ENCODE results near the gene ZNF117.
"Not testable (repeated sequence)": the region's sequence is repeated elsewhere in the genome, so short reads cannot be mapped to it uniquely, and the experiment has no call there.

ZNF117 gene

DNA sequence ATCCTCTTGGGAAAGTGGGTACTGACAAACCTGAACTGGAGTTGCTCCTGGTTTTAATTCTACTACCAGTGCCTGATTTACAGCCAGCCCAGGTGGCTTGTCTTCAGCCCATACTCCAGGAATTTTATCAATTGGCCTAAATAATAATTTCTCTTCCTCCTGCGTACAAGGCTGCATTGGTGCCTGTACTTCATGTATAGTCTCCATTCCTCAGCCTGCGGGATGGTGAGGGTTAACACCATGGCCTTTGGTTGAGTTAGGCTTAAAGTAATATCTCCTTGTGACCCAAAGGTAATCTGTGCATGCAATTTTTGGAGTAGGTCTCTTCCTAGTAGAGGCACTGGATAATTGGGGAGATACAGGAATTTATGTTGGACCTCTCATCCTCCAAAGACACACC, 5.5 kb upstream of the ZNF117 start:
- DNase-seq (ENCODE audit: low read depth): no peak

DNA sequence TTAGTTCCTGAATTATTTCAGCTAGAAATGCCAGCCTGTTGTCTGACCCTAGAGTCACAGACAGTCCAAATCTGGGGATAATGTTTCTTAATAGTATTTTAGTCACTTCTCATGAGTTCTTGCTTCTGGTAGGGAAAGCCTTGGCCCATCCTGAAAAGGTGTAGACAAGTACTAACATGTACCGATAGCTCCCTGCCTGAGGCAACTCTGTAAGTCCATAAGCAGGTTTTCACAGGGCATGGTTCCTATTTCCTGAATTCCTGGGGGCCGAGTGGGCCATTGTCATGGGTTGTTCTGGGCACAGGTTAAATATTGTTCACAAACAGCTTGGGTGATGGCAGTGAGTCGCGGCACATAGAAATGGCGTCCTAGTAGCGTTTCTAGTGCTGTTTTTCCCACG, 3.1 kb upstream of the ZNF117 start:
- no peak for DNase-seq (ENCODE audit: low read depth)

DNA sequence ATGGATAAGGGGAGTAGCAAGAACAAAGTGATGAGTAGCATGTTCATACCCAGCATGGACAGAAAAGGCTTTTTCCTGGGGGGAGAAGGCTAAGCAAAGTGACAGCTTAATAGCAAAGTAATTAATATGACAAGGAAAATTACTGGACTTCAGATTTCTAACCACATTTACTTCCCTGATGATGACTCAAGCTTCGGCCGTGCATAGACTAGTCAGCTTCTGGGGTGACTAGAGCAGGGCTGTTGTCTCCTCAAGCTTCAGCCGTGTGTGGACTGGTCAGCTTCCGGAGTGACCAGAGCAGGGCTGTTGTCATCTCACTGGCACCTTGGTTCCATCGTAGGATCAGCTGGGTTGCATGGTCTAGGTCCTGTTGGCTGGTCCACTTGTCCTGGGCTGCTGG, 2.1 kb upstream of the ZNF117 start:
- DNase-seq (ENCODE audit: low read depth): no peak

DNA sequence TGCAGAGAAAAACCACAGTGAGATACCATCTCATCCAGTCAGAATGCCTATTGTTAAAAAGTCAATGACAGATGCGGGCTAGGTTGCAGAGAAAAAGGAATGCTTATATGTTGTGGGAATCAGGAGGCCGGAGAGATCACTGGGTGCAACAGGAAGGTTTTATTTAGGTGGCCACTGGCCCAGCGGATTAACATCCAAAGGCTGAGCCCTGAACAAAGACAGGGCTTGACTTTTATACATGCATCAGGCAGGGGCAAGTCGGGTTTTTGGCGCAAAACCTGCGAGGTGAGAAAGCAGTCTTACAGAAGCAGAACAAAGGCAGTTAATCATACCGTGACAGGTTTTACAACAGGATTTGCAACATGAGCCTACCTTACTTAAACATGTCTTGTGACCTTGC, 620 bp downstream of the ZNF117 start:
- DNase-seq (ENCODE audit: low read depth): no peak

DNA sequence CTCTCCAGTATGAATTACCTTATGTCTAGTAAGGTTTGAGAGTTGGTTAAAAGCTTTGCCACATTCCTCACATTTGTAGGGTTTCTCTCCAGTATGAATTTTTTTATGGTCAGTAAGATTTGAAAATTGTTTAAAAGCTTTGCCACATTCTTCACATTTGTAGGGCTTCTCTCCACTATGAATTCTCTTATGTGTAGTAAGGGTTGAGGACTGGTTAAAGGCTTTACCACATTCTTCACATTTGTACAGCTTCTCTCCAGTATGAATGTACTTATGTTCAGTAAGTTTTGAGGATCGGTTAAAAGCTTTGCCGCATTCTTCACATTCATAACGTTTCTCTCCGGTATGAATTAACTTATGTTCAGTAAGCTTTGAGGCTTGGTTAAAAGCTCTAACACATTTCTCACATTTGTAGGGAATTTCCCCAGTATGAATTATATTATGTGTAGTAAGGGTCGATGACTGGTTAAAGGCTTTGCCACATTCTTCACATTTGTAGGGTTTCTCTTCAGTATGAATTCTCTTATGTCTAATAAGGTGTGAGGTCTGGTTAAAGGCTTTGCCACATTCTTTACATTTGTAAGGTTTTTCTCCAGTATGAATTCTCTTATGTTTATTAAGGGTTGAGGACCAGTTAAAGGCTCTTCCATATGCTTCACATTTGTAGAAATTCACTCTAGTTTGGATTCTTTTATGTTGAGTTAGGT, 12.2 kb downstream of the ZNF117 start:
- no peak for DNase-seq (ENCODE audit: low read depth)

DNA sequence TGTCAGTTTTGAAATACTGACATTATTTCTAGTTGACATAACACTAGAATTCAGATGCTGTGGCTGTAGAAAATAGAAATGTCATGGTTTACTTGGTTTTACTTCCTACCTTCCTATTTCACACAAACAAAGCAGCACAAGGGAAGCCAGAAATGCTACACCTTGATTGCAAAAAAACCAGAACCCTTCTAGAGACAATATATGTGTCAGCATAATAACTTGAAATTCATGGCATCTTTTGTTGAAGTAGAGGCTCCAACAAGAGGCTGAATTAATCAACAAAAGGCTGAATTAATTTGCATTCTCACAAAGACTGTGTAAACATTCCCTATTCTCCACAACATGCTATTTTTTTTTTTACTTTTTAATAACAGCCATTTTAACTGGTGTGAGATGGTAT, 25.2 kb downstream of the ZNF117 start:
- no peak for DNase-seq (ENCODE audit: low read depth)

DNA sequence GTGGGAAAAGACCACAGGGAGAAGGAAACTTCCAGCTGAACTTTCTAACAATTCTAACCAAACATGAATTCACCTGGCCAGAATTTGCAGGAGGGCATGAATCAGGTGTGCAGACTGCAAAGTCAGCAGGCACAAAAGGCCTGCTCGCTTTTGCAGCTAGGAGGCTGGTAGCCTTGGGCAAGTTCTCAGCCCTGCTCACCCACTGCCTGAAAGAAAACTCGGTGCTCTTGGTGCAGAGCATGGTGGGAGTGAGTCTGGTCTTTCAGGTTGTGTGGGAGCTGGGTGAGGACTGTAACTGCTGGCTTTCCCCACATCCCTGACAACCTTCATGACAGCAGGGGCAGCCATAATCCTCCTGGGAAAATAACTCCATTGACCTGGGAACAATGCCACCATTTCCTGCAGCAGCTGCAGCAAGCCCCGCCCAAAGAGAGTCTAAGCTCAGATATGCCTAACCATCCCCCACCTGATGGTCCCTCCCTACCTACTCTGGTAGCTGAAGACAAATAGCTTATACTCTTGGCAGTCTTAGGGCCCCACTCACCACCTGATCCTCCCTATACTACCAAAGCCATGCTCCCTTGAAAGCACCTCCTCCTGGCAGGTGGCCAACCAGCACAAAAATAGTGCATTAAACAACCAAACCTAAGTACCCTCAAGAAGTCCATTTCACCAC, 31.6 kb downstream of the ZNF117 start:
- DNase-seq (ENCODE audit: low read depth): no peak

DNA sequence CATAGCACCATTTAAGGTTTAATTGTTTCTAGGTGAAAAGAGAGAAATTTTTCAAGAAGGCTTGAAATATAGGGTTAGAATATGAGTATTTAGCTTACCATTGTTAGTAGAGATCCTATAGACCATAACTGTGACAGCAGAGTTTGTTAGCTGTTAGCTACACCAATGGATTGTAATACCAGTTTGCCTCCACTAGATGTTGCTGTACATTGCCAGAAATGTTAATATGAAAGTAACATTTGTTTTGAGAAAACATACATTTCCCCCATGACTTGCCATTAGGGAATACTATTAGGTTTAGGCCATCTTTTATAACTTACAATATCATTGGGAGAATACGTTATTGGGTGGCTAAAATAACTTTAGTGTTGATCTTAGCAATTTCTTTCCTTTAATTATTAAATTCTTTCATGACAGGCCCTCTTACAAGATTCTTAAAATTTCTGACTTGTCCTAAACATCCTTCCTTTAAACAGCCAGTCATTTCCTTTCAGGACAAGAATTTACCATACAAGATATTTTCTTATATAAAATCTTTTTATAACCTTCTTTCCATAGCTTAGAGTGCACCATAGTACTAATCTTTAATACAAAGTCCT, 39.5 kb downstream of the ZNF117 start:
- no peak for DNase-seq (ENCODE audit: low read depth)

DNA sequence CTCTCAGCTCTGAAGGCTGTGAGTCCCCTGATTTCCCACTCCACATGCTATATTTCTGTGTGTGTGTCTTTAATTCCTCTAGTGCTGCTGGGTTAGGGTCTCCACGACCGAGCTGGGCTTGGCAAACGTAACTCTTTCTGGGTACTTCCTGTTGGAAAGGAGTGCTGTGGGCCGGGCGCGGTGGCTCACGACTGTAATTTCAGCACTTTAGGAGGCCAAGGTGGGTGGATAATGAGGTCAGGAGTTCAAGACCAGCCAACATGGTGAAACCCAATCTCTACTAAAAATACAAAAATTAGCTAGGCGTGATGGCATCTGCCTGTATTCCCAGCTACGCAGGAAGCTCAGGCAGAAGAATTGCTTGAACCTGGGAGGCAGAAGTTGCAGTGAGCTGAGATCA, 40.2 kb downstream of the ZNF117 start:
- DNase-seq (ENCODE audit: low read depth): not testable (repeated sequence)

DNA sequence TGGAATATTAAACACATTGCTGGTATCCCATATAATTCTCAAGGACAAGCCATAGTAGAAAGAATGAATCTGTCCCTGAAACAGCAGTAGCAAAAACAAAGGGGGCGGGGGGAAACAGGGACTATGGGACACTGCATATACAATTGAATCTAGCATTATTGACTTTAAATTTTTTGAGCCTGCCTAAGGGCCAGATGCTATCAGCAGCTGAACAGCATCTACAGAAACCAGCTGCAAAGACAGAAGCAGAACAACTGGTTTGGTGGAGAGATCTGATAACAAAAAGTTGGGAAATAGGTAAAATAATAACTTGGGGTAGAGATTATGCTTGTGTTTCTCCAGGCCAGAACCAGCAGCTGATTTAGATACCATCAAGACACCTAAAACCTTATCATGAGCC, 42.1 kb downstream of the ZNF117 start:
- DNase-seq (ENCODE audit: low read depth): not testable (repeated sequence)

DNA sequence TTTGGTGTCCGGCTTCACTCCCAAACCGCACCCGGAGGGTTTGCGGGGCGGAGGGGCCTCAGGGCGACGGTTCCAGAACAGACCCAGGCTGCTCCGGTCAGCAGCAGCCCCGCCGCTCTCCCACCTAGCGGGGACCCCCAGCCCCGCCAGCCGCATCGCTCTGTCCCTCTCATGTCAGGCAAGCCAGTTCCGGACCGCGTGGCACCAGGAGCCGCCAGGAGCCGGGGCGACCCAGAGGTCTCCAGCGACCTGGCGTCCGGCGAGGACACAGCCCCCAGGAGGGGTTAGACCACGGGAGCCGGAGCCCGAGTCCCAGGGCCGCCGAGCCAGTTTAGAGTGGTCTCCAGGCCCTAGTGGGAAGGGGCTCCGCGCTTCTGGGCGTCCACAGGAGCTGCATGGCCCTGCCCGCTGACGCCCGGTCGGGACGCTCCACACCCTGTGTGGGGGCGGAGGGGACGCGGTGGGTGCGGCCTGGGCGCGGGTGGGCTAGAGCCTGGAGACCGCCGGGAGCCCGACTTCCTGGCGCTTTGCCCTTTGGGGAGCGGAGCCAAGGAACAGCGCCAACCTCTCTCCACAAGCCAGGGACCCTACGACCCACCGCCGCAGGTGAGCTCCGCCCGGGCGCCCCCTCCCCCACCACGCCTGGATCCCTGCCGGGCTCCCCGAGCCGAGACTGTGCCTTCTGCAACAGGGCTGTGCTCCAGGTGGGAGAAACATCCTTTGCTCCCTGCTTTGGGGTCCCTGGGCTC, 43.4 kb downstream of the ZNF117 start:
- no peak for DNase-seq (ENCODE audit: low read depth)

DNA sequence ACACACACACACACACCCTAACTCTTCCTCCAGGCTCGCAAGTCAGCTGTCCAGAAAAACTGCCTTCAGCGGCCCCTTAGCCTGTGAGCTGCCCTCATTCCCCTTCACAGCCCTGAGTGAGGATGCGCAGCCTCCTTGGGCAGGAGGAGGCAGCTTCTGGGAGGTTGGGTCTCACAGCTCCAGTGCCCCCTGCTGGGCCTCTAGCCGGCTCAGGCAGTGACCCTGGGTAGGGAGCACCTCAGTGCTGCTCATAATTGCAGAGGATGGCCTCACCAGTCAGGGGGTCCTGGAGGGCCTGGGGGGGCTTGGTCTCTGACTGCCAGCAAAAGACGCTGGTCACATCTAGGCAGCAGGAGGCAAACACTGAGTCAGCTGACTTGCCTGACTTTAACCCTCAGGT, 44.1 kb downstream of the ZNF117 start:
- DNase-seq (ENCODE audit: low read depth): no peak

DNA sequence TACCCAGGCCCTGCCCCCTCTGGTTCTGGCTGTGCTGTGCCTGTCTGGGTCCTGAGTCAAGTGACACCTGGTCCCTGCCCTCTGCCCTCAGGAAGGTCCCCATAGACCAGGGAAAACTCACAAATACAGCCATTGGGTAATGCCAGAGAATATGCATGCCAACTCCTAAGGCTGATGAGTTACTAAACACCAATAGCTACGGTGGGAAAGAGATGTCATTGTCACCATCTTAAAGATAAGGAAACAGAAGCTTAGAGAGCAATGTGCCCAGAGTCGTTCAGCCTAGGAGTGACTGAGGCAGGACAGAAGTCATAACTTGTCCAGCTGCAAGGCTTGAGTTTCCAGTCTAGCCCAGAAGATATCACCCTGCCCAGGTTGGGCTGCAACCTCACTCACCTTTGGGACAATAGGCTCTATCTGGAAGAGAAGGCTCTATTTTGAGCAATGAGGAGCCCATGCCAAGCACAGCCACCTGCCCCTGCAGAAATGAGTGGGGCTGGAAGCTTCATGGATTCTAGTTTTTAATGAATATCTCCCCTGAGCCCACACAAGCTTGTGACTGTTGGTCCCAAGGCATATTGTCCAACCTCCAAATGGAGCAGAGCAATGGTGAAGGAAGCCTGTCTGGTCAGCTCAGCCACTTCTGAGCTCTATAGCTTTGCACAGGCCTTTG, 45.2 kb downstream of the ZNF117 start:
- DNase-seq (ENCODE audit: low read depth): no peak

DNA sequence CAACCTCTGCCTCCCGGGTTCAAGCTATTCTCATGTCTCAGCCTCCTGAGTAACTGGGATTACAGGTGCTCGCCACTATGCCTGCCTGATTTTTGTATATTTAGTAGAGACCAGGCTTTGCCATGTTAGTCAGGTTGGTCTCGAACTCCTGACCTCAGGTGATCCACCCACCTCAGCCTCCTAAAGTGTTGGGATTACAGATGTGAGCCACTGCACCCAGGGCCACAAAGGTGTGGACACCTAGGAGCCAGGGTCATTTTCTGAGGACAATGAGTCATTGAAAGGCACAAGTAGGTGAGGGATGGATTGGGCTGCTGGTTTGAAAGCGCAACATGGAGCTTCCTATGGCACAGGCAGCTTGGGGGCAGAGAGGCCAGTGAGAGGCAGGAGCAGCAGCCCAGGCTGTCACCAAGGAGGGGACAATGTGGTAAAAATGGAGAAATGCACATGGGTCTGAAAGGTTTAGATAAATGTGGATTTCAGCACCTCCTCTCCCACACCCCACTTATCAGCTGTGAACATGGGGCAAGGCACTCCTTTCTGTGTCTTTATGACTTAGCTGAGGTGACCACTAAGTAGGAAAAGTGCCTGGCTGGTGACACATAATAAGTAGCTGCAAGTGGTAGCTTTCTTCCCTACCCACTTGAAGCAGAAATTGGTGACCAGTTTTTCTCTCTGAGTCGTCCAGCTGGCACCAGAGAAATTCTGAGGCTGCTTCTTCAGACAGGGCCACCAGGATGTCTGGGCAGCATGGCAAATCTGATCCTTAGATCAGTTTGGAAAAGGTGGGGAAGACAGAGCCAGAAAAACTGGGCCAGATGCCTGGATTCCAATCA, 46.0 kb downstream of the ZNF117 start:
- not testable (repeated sequence) for DNase-seq (ENCODE audit: low read depth)

DNA sequence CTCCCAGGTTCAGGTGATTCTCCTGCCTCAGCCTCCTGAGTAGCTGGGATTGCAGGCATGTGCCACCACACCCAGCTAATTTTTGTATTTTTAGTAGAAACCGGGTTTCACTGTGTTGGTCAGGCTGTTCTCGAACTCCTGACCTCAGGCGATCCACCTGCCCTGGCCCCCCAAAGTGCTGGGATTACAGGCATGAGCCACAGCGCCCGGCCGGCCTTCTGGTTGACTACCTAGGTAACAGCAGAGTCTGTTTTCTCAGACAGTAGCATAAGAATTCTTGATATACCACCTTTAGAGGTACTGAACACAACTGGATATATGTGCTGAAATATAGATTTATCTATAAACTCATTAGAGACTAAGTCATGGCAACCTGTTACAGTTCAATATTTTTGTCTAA, 50.8 kb downstream of the ZNF117 start:
- DNase-seq (ENCODE audit: low read depth): not testable (repeated sequence)

DNA sequence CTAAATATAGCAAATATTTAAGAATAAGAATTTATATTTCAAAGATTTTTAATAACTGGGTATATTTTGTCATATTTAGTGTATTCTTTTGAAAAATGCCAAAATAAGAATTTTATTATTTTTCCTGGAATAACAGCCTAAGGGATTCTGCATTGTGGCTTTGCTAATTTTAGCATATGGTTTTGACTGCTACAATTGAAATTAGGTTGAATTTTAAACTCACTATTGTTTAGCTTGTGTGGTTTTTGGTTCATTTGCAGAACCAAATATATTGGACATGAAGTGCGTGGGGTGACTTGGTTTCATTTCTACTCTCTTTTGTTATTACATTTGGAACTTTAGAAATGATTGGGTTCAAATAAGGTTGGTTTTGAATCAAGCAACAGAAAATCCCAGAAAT, 52.3 kb downstream of the ZNF117 start:
- no peak for DNase-seq (ENCODE audit: low read depth)

DNA sequence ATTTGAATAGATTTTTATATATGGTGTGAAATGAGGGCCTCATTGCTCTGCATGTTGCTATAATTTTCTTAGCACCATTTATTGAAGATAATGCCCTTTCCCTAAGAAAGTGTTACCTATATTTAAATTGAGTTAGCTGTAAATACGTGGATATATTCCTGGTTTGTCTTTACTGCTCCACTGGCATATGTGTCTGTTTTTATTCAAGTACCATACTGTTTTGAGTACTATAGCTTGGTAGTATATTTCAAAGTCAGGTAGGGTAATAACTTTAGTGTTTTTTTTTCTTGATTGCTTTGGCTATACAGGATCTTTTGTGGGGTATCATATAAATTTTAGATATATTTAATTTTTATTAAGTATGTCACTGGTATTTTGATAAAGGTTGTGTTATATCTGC, 56.4 kb downstream of the ZNF117 start:
- no peak for DNase-seq (ENCODE audit: low read depth)

DNA sequence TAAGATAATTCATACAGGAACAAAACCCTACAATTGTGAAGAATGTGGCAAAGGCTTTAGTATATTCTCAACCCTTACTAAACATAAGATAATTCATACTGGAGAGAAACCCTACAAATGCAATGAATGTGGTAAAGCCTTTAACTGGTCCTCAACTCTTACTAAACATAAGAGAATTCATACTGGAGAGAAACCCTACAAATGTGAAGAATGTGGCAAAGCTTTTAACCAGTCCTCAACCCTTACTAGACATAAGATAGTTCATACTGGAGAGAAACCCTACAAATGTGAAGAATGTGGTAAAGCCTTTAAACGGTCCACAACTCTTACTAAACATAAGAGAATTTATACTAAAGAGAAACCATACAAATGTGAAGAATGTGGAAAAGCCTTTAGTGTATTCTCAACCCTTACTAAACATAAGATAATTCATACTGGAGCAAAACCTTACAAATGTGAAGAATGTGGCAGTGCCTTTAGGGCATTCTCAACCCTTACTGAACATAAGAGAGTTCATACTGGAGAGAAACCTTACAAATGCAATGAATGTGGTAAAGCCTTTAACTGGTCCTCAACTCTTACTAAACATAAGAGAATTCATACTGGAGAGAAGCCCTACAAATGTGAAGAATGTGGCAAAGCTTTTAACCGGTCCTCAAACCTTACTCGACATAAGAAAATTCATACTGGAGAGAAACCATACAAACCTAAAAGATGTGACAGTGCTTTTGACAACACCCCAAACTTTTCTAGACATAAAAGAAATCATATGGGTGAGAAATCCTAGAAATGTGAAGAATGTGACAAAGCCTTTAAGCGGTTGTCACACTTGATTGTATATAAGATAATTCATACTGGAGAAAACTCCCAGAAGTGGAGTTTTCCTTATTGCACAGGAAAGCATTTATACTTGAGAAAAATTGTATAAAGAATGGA, 62.3 kb downstream of the ZNF117 start:
- DNase-seq (ENCODE audit: low read depth): not testable (repeated sequence)
